K562 (cell line): Measurements from ENCODE around the gene PPP1R3A. TPM values are rescaled to one million over a fixed set of nuclear protein-coding genes. Genes with fewer than 3 reads are reported as not detected.

Experiments
- ATAC-seq: fragments of 200-7000 bp; cut with Tn5 transposase; 3 replicates; pipeline ENCODE4 v1.9.1; 2020; ENCODE audit warnings: moderate library complexity
- BruUV-seq: library from RNA; stranded (reverse); fragments of 400-500 nt; replicated peaks from 2 replicates; lab custom pipeline; 2021; lab: Mats Ljungman, UMichigan
- CTCF ChIA-PET: fragments of 300-600 bp; formaldehyde crosslinking; extraction: SDS; loops from one replicate; lab custom pipeline; 2021; ENCODE audit warnings: low intra/inter-chr PET ratio; lab: Yijun Ruan, JAX
- POLR2A ChIA-PET: fragments of 300-600, 350-650 bp; sonication (Branson Sonifier 250); formaldehyde crosslinking; extraction: SDS; loops from one replicate; lab custom pipeline; 2021; ENCODE audit warnings: antibody characterized with exemption, inconsistent platforms; lab: Yijun Ruan, JAX
- DNase-seq, 4 experiments: peaks; one replicate each; pipeline versions ENCODE4 v3.0.0 to v3.0.0-alpha.2; 2011 to 2018; ENCODE audit warnings: low spot score in 3 of 4, mixed read lengths in 3 of 4; ENCODE audit errors: extremely low read depth in 1 of 4
- FAIRE-seq: peaks from 2 replicates; lab custom pipeline; 2011; peaks lifted over from hg19 to GRCh38; lab: Jason Lieb, UNC
- H2AFZ ChIP-seq: 2 replicates; pipeline ENCODE4 v1.6.0; 2011; ENCODE audit warnings: low read depth, low read length, control low read depth, inconsistent platforms
- H3K27ac ChIP-seq: fragments of 200-600 bp; 3 replicates; pipeline ENCODE4 v1.8.0; 2011; ENCODE audit warnings: low read depth, mild to moderate bottlenecking, control low read depth, inconsistent platforms, low read length, moderate library complexity, mixed read lengths; ENCODE audit errors: extremely low read depth
- H3K27me3 ChIP-seq, 2 experiments: fragments of 300-600 bp in 1 of 2; 2 replicates in 1 of 2; 3 replicates in 1 of 2; pipeline versions ENCODE4 v1.6.0 to v1.8.0; 2011; ENCODE audit warnings: inconsistent platforms in 2 of 2, low read length in 2 of 2, mild to moderate bottlenecking in 1 of 2, mixed read lengths in 1 of 2, moderate library complexity in 1 of 2; ENCODE audit not compliant: control insufficient read depth in 2 of 2, insufficient read depth in 2 of 2
- H3K36me3 ChIP-seq: fragments of 300-600 bp; 3 replicates; pipeline ENCODE4 v1.8.0; 2011; ENCODE audit warnings: mild to moderate bottlenecking, low read length, inconsistent platforms; ENCODE audit not compliant: control insufficient read depth, insufficient read depth
- H3K4me1 ChIP-seq, 2 experiments: fragments of 200-600 bp in 1 of 2; replicated peaks in 1 of 2; 2 replicates in 1 of 2; 3 replicates in 1 of 2; pipeline versions ENCODE4 v1.5.1 to v1.8.0; 2011; ENCODE audit warnings: inconsistent platforms in 2 of 2, low read length in 2 of 2, mild to moderate bottlenecking in 1 of 2, mixed read lengths in 1 of 2, moderate library complexity in 1 of 2; ENCODE audit not compliant: control insufficient read depth in 2 of 2, insufficient read depth in 2 of 2
- H3K4me2 ChIP-seq: 2 replicates; pipeline ENCODE4 v1.6.1; 2011; ENCODE audit warnings: low read length, control low read depth, inconsistent platforms, mixed read lengths; ENCODE audit not compliant: insufficient read depth
- H3K4me3 ChIP-seq: fragments of 200-600 bp; sonication (generic), shearing (Covaris generic); 2 replicates; pipeline ENCODE4 v1.5.1; 2016; ENCODE audit warnings: control low read depth, inconsistent platforms
- H3K79me2 ChIP-seq: fragments of 200-600 bp; 3 replicates; pipeline ENCODE4 v1.8.0; 2011; ENCODE audit warnings: low read length, inconsistent platforms; ENCODE audit not compliant: control insufficient read depth, insufficient read depth
- H3K9ac ChIP-seq, 2 experiments: 2 replicates each; pipeline versions ENCODE4 v1.6.0 to v1.6.1; 2011; ENCODE audit warnings: low read depth in 2 of 2, low read length in 2 of 2, control low read depth in 1 of 2, inconsistent platforms in 1 of 2, mild to moderate bottlenecking in 1 of 2, mixed read lengths in 1 of 2; ENCODE audit not compliant: insufficient read depth in 1 of 2
- H3K9me1 ChIP-seq: one replicate; pipeline ENCODE4 v1.6.0; 2011; ENCODE audit warnings: inconsistent platforms, mild to moderate bottlenecking, low read length, moderate library complexity; ENCODE audit not compliant: control insufficient read depth, insufficient read depth
- H3K9me3 ChIP-seq: replicated peaks from 2 replicates; pipeline ENCODE4 v1.5.1; 2011; ENCODE audit warnings: low read depth, low read length, inconsistent platforms; ENCODE audit not compliant: control insufficient read depth, insufficient read depth
- H4K20me1 ChIP-seq: replicated peaks from 2 replicates; pipeline ENCODE4 v1.6.1; 2011; ENCODE audit warnings: low read length, inconsistent platforms, mixed read lengths; ENCODE audit not compliant: control insufficient read depth, insufficient read depth
- DDX20 ChIP-seq: fragments of 450-650 bp; IDR thresholded peaks from 2 replicates; pipeline ENCODE4 v1.6.1; 2016; ENCODE audit warnings: missing genetic modification characterization, low read depth, mild to moderate bottlenecking, missing compliant biosample characterization, moderate library complexity
- E2F3 ChIP-seq: fragments of 250-450 bp; sonication (Bioruptor Pico); IDR thresholded peaks from 2 replicates; pipeline ENCODE4 v1.4.0; 2020; ENCODE audit warnings: mild to moderate bottlenecking
- ELF2 ChIP-seq: fragments of 250-450 bp; sonication (Bioruptor Pico); IDR thresholded peaks from 2 replicates; pipeline ENCODE4 v1.5.0; 2021; ENCODE audit warnings: mild to moderate bottlenecking
- GTF3C2 ChIP-seq: IDR thresholded peaks from 3 replicates; pipeline ENCODE4 v1.6.1; 2011; ENCODE audit warnings: borderline replicate concordance, mild to moderate bottlenecking, moderate library complexity; ENCODE audit not compliant: insufficient read length; ENCODE audit errors: extremely low read depth
- MAZ ChIP-seq, 2 experiments: fragments of 450-650 bp in 1 of 2; sonication (generic) in 1 of 2; formaldehyde crosslinking; IDR thresholded peaks in 1 of 2; conservative IDR thresholded peaks in 1 of 2; 2 replicates each; pipeline versions ENCODE4 v1.4.0 to v1.5.0; 2020; ENCODE audit warnings: mild to moderate bottlenecking in 1 of 2, missing genetic modification reagents in 1 of 2
- MCM5 ChIP-seq: fragments of 450-650 bp; IDR thresholded peaks from 2 replicates; pipeline ENCODE4 v1.6.1; 2016; ENCODE audit warnings: low read depth
- NCOA6 ChIP-seq: fragments of 450-650 bp; IDR thresholded peaks from 2 replicates; pipeline ENCODE4 v1.6.1; 2017; ENCODE audit warnings: mild to moderate bottlenecking
- NR3C1 ChIP-seq: sonication (generic); formaldehyde crosslinking; IDR thresholded peaks from 2 replicates; pipeline ENCODE4 v1.8.1; 2022; ENCODE audit warnings: missing genetic modification reagents
- PHF20 ChIP-seq: fragments of 450-650 bp; IDR thresholded peaks from 2 replicates; pipeline ENCODE4 v1.6.1; 2018; ENCODE audit not compliant: partially characterized antibody
- POLR2G ChIP-seq: fragments of 200-400 bp; formaldehyde crosslinking; IDR thresholded peaks from 2 replicates; pipeline ENCODE4 v1.6.1; 2017; ENCODE audit warnings: low read depth, mild to moderate bottlenecking, antibody characterized with exemption, low read length, moderate library complexity
- RAD51 ChIP-seq: fragments of 450-650 bp; IDR thresholded peaks from 2 replicates; pipeline ENCODE4 v1.7.1; 2016; ENCODE audit warnings: low read depth, mild to moderate bottlenecking, borderline replicate concordance
- SREBF1 ChIP-seq: fragments of 150-350 bp; IDR thresholded peaks from 2 replicates; pipeline ENCODE4 v1.6.1; 2014; ENCODE audit warnings: antibody characterized with exemption, low read depth, low read length, borderline replicate concordance
- SUPT5H ChIP-seq: fragments of 450-650 bp; IDR thresholded peaks from 2 replicates; pipeline ENCODE4 v1.6.1; 2016
- VEZF1 ChIP-seq: fragments of 200-800 bp; sonication (Bioruptor generic); IDR thresholded peaks from 2 replicates; pipeline ENCODE4 v1.6.1; 2017; ENCODE audit warnings: missing genetic modification characterization, missing compliant biosample characterization
- ZNF740 ChIP-seq, 3 experiments: fragments of 200-800 bp in 1 of 3; sonication (Bioruptor generic) in 1 of 3; sonication (generic) in 1 of 3; formaldehyde crosslinking in 1 of 3; IDR thresholded peaks; 2 replicates each; pipeline versions ENCODE4 v1.6.1 to v1.8.0; 2016 to 2022; ENCODE audit warnings: mild to moderate bottlenecking in 2 of 3, missing compliant biosample characterization in 2 of 3, missing genetic modification characterization in 2 of 3, missing genetic modification reagents in 1 of 3
- ZSCAN29 ChIP-seq: fragments of 450-650 bp; IDR thresholded peaks from 2 replicates; pipeline ENCODE4 v1.6.1; 2017
- in situ Hi-C: fragments of 300-500 bp; cut with MboI; formaldehyde crosslinking; loops from 4 replicates; pipeline ENCODE4 v1.15.0; 2018; ENCODE audit warnings: inconsistent platforms, mixed read lengths
- intact Hi-C: fragments of 100-400 bp; cut with micrococcal nuclease; formaldehyde crosslinking; loops from 2 replicates; pipeline ENCODE4 v1.14.2; 2022
- polyA plus RNA-seq, 8 experiments: library from polyadenylated mRNA; depleted of rRNA in 4 of 8; stranded (reverse) in 5 of 8; unstranded in 3 of 8; fragments of >200 nt; fragmentation: Nextera tagmentation in 2 of 8; fragmentation: Illumina TruSeq in 1 of 8; extraction: Ambion mirVana in 2 of 8; extraction: Trizol in 1 of 8; gene quantifications; 2 replicates each; pipeline versions ENCODE4 v1.2.1 to v1.2.3, GENCODE V29; 2011 to 2014; ENCODE audit warnings: inconsistent platforms in 1 of 8, missing spikeins in 1 of 8
- total RNA-seq, 7 experiments: library from RNA; depleted of rRNA in 6 of 7; stranded (reverse); fragments of >200 nt in 6 of 7; fragmentation: Illumina TruSeq in 2 of 7; extraction: Trizol in 2 of 7; gene quantifications; 2 replicates each; pipeline versions ENCODE4 v1.2.1 to v1.2.3, GENCODE V29; 2011 to 2021; ENCODE audit warnings: low replicate concordance in 1 of 7

Gene PPP1R3A
- total and polyA plus RNA-seq, 9 of the 15 experiments (the other 6 are each of a cell fraction or from before 2014, with no cell fraction given): 0.01 to 0.03 TPM; not detected in 7

- Histone ChIP-seq H4K20me1 (no peaks in the 10 kb centered on the region), H3K27ac (no peak overlapping the region), H3K36me3 (no peaks in the 10 kb centered on the region), H3K9me1 (no peaks in the 10 kb centered on the region), H3K27me3 (no peaks in the 10 kb centered on the region), H3K9ac (no peak overlapping the region), H3K9me3 (no peaks in the 10 kb centered on the region), H3K4me2 (no peak overlapping the region), H3K79me2 (no peaks in the 10 kb centered on the region), H3K4me3 (no peak overlapping the region), H3K4me1 (no peaks in the 10 kb centered on the region), H2AFZ (no peak overlapping the region)
- POLR2A ChIA-PET: no interaction called here
- no TSS peak for BruUV-seq
- DNase-seq (no peak), FAIRE-seq (no peak), ATAC-seq (no peak)
- CTCF ChIA-PET: no interaction called here
- intact Hi-C loops: no loop called here
- TF ChIP-seq MAZ (CRISPR knock-in tag; conservative IDR thresholded peaks at IDR 0.05 in 1 of 2, IDR thresholded peaks at IDR 0.05 in 1 of 2) (no peak), PHF20 (no peak), RAD51 (no peak), VEZF1 (CRISPR knock-in tag) (no peak), SREBF1 (no peak), SUPT5H (no peak), NCOA6 (no peak), NR3C1 (CRISPR knock-in tag) (no peak), GTF3C2 (no peak), ZSCAN29 (no peak), POLR2G (no peak), ELF2 (no peak), DDX20 (tag) (no peak), MCM5 (no peak), E2F3 (CRISPR knock-in tag) (no peak), ZNF740 (CRISPR knock-in tag; IDR thresholded peaks at IDR 0.05) (no peak), ZNF740 (tag; IDR thresholded peaks at IDR 0.05) (no peak)
- in situ Hi-C loops: no loop called here
These were observed 2.6 kb upstream of the PPP1R3A start for GRCh38 chr7:113921363-113921762.
